ENCODE data around the gene PAK3.

The PAK3 gene

DNA sequence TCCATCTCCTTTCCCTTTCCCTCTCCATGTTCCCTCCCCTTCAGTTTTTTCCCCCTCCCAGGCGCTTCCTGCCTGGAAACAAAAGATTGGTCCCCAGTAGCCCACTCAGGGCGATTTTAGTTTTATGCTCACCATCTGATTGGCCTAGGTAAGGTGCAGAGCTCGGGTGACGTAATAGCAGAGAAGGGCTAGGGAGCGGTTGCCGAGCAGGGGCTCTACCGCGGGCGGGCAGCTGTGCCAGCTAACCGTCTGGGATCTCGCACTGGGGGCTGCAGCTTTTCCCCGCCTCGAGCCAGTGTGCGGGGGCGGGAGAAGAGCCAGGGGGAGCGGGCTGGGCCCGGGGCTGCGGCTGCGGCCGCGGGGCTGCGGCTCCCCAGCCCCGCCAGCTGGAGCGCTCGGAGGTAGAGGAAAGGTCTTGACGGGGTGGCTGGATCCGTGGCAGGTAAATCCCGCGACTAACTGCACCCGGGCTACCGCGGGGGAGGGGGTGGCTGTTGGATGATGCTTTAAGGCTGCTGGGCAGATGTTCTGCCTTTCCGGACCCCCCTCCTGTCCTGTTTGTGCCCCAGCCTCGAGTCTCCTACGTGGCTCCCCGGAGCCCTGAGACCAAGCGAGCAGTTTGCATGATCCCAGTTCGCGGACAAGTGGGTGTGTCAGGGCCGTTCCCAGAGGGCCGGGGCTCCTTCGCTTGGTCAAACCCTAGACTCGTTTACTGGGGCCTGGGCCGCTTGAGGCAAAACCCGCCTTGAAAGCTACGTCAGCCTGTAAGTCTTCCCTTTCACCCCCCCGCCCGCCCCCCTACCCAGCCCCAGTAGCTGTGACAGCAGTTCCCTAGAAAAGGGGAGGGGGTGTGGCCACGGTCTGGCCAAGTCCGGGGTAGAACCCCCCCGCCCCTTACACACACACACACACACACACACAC lies at the start of gene PAK3:
TSS of gene PAK3 (plus strand) at position 218 of the 922 bp plus-strand sequence. CDS start 26,913 bp downstream, outside the sequence.
- Histone ChIP-seq H3K4me3 (peak within 1 kb of the TSS; percentile 14 to 44 (median 25)), H3K27ac (peak within 1 kb of the TSS in 4 of 21 experiments; percentile 38 to 72 (median 48))

DNA sequence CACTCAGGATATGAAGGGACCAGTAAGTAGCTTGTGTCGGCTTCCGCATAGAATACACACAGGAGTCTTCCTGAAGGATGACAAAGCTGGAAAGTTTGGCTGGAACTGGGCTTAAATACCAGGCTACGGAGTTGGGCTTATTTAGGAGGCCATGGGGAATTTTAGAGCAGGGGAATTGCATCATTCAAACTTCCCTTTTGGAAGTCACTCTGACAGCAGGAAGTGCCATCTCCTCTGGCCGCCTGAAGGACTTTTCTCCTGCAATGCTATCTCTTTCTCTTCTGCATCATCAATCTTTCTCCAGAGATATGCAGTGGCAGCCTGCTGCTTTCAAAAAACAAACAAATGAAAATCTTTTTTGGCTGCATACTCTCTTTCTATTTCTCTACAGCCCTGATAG lies 48.4 kb upstream of the PAK3 start:
- H3K4me3 ChIP-seq, result no peak overlapping the region
- H3K27ac ChIP-seq, result no peak overlapping the region

DNA sequence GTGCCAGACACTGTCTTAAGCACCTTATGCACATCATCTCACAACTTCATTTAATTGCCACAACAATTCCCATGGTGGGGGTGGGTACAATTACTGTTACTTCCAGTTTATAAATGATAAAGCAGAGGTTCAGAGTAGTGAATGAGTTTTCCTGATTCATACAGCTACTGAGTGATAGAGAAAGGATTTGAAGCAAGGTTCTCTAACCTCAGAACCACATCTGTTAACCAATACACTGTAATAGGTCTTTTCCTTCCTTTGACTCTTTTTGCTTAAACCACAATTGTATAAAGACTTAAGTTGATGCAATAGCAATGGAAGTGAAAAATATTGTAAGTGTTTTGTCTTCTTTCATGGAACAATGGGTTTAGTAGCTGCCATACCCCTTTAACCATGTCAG lies 43.5 kb upstream of the PAK3 start:
- no peak overlapping the region for H3K4me3 ChIP-seq

GRCh38 chrX:111071542-111072277 lies 24.3 kb upstream of the PAK3 start:
- H3K4me3 ChIP-seq, result no peak overlapping the region
- H3K27ac ChIP-seq, result no peak overlapping the region

More for the DNA sequence above, 43.5 kb upstream of the PAK3 start:
- no peak overlapping the region for H3K27ac ChIP-seq

- no peak overlapping the region for H3K27ac ChIP-seq
- no peak overlapping the region for H3K4me3 ChIP-seq
Measured at GRCh38 chrX:111083081-111083480, 12.9 kb upstream of the PAK3 start.

DNA sequence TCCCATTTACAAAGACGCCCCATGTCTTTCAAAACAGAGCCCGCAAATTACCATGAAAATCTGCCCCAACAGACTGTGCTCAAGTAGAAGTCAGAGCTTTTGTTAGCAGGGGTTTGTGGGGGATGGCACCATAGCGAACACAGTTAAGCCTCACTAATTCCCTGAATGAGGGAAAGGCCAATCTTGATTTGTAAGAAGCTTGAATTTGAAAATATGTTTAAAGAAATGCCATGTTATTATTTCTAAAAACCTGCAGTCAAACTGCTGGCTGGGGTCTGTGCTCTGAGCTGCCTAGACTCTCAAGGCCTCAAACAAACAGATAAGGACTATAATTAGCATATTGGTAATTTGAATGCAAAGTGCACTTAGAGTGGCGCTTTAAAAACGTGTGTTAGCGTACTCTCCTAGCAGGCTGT lies 9.4 kb upstream of the PAK3 start:
- Histone ChIP-seq H3K4me3 (no peak overlapping the region), H3K27ac (no peak overlapping the region)

- no peak overlapping the region for H3K27ac ChIP-seq
Measured at GRCh38 chrX:111088628-111089027, 7.4 kb upstream of the PAK3 start.

DNA sequence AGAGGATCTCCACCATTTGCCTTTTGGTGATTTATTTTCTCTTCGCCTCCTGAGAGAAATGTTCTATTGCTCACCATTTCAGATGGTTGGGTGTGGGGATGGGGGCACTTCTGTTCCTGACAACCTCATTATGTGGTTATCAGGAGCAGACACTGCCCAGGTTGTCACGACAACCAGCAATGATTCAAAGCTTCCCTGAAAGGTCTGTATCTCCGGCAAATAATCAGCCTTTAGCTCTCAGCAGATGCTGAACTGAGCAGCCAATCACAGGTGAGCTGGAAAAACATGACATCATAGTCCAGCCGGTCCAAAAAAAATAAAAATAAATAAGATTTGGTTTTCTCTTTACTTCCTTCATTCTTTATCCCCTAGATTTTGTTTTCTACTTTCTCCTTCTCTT lies 5.5 kb upstream of the PAK3 start:
- Histone ChIP-seq H3K27ac (no peak overlapping the region), H3K4me3 (no peak overlapping the region)

More at GRCh38 chrX:111088628-111089027, 7.4 kb upstream of the PAK3 start:
- no peak overlapping the region for H3K4me3 ChIP-seq

DNA sequence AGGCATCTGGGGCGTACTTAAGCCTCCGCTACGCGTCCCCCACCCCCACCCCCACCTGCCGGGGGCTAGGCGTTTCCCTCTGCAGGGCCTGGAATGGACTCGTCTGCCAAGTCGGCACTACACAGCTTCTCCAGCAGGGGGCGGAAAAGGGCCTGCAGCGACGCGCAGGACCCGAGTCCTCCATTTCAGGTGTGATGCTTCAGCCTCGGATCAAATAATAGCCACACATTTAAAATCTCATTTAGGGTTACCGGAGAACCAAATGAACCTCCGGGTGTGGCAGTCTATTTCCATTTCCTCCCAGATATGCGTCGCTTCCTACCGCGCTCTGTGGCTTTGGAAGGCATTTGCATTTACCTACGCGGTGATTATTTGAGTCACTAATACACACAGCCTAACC lies 2.9 kb downstream of the PAK3 start:
- no peak overlapping the region for H3K27ac ChIP-seq
- no peak overlapping the region for H3K4me3 ChIP-seq

DNA sequence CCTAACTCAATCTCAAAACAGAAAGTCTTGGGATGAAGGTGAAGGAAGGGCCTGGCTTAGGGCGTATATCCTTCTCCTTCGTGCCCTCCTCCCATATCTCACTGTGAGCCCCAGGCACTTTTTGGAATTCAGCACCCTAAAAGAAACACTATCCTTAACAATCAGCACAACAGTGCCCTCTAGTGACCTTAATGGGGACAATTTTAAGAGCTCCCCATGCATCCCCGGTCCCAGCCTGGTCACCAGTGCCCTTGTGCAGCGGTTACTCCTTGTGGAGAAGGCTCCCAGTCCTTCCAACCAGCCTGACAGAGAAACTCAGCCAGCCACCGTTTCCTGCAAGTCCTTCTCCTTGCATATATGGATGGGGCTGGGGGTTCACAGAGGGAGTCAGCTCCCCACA lies 4.2 kb downstream of the PAK3 start:
- no peak overlapping the region for H3K4me3 ChIP-seq
- H3K27ac ChIP-seq, result no peak overlapping the region

GRCh38 chrX:111101580-111101979 lies 5.6 kb downstream of the PAK3 start:
- Histone ChIP-seq H3K4me3 (no peak overlapping the region), H3K27ac (no peak overlapping the region)

DNA sequence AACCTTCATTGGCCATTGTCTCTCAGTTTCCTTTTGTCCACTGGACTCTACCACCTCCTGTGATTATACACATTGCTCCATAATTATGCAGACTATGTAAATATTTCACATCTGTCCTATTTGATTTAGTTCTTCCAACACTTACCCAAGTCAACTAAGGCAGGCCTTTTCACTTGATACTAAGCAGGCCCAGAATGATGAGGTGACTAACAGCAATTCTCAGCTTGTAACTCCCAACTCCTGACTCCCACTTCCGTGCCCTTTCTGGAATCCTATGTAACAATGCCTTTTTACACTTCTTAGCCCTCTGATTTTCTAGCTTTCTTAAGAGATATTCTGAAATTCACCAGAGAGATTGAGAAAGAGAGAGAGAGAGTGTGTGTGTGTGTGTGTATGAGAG lies 6.6 kb downstream of the PAK3 start:
- Histone ChIP-seq H3K27ac (no peak overlapping the region), H3K4me3 (no peak overlapping the region)

- H3K27ac ChIP-seq, result no peak overlapping the region
- no peak overlapping the region for H3K4me3 ChIP-seq
Measured at GRCh38 chrX:111103246-111103645, 7.3 kb downstream of the PAK3 start.

DNA sequence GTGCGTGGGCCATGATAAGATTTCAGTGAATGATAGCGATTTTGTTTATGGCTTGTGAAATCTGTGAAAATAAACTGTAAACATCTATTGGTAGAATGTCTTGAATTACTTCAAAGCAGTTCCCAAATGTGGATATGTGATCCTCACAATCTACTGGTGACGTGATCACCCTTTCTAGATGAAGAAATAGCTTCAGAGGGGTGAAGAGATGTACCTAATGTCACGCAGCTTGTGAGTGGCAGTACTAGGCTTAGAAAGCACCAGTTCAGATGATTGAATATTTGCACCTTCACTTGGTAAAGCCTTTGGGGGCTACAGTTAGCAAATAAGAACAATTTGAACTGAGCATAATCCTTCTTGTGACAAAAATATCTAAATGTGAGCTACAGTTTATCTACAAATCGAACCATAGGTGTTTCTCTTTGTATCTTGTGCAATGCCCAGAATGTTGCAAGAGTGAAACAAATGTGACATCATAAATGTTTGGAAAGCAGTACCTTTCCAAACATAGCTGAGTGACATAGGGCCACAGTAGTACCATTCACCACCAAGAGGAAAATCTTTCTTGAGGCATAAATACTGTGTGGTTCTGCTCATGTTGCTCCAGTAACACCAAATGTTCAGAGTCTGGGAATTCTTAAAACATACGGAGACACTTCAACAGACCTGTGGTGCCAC lies 14.2 kb downstream of the PAK3 start:
- Histone ChIP-seq H3K27ac (no peak overlapping the region), H3K4me3 (no peak overlapping the region)

DNA sequence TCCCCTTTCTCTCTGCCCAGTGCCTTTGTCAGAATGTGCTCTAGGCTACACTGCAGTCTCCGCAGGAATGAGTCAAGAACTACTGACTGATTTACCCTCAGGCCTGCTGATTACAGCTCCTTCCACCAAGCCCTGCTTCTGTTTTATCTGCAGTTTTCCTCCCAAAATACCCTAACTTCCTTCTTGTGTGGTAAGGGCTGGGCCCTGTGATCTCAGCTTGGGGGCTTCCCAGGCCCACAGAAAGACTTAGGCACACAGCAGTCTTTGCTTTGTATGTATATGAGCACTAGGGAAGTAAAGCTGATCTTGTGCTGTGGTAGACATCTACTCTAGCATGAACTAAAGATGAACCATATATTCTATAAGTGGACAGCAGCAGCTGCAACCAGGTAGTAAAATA lies 18.8 kb downstream of the PAK3 start:
- H3K27ac ChIP-seq, result no peak overlapping the region
- H3K4me3 ChIP-seq, result no peak overlapping the region

DNA sequence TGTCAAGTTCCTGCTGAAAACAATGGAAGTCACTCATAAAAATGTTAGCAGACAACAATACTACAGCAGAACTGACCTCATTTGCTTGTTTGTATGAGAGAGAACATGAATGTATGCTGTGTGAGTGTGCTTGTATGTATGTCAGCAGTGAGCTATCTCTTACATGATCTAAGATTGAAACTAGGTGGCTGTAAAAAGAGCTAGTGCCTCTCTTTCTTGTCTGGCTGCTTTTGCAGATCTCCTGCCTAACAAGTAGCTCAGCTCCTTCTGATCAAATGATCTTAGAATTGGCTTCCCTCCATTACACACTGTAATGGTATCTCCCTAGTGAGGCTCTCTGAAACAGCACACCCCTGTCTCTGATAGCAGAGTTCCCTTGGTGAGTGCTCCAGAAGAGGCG lies 20.7 kb downstream of the PAK3 start:
- Histone ChIP-seq H3K27ac (no peak overlapping the region), H3K4me3 (no peak overlapping the region)

DNA sequence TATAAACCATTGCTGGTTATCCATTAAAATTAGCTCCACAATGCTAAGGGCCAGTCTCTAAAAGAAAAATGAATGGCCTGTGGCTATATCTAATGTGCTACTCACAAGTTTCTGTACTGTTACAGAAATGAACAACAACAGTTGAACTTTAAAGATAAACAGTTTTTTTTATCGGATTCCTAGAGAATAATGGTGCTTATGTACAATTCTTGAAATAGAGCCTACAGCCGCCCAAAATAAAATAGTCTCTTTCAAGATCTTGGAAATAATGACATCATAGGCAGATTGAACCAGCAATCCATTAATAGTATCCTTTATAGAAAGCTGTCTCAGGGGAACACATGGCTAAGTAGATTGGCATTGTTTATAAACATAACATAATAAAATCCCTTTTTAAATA lies 23.4 kb downstream of the PAK3 start:
- H3K27ac ChIP-seq, result no peak overlapping the region
- no peak overlapping the region for H3K4me3 ChIP-seq

- Histone ChIP-seq H3K27ac (peak overlapping the region in 3 of 21 experiments; percentile 18 to 39 (median 23)), H3K4me3 (peak overlapping the region in 1 of 7 experiments; percentile 8)
Measured at GRCh38 chrX:111123125-111123524, 27.1 kb downstream of the PAK3 start.

GRCh38 chrX:111123606-111124179 lies 27.7 kb downstream of the PAK3 start:
- Histone ChIP-seq H3K4me3 (no peak overlapping the region), H3K27ac (peak overlapping the region in 2 of 21 experiments; percentile 18 to 39)

DNA sequence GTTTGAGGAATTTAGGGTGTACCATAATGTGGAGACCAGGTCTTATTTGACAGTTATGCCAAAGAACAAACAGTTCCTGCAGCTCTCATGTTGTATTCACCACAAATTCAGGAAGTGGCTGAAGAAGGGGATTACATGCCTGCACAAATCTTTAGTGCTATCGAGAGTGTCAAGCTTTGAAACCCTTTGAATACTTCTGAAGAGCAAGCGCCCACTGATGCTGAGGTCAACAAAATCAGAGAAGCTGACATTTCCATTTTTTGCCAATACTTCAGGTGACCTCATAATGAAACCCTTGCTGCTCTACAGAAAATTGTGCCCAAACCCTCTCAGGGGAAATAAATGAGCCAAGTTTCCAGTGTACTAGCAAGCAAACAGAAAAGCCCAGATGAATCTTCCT lies 28.4 kb downstream of the PAK3 start:
- Histone ChIP-seq H3K27ac (no peak overlapping the region), H3K4me3 (no peak overlapping the region)

Measured in skin epidermis (tissue), 12 donors.